GM23338 (cell line): ENCODE results near the gene MYO15B. TPM values are rescaled to one million over a fixed set of nuclear protein-coding genes. Genes with fewer than 3 reads are reported as not detected.

Experiments used
- ATAC-seq: fragments of 200-7000 bp; cut with Tn5 transposase; 3 replicates; pipeline ENCODE4 v1.9.1; 2020
- DNase-seq: peaks from one replicate; pipeline ENCODE4 v3.0.0-alpha.2; 2015; ENCODE audit warnings: low spot score
- H2AFZ ChIP-seq: fragments of 200-600 bp; sonication (generic); 2 replicates; pipeline ENCODE4 v1.8.0; 2016; ENCODE audit warnings: antibody characterized with exemption, mild to moderate bottlenecking, moderate library complexity
- H3F3A ChIP-seq: fragments of 200-600 bp; sonication (generic); replicated peaks from 2 replicates; pipeline ENCODE4 v1.8.0; 2017; ENCODE audit warnings: antibody characterized with exemption, mixed run types, low read depth
- H3K27ac ChIP-seq: fragments of 200-600 bp; sonication (generic); 2 replicates; pipeline ENCODE4 v1.6.1; 2016; ENCODE audit warnings: low read depth
- H3K27me3 ChIP-seq: fragments of 200-600 bp; sonication (generic); 2 replicates; pipeline ENCODE4 v1.8.0; 2016; ENCODE audit warnings: mild to moderate bottlenecking, mixed run types, moderate library complexity; ENCODE audit not compliant: insufficient read depth
- H3K36me3 ChIP-seq: fragments of 200-600 bp; sonication (generic); 2 replicates; pipeline ENCODE4 v1.8.0; 2016; ENCODE audit warnings: mild to moderate bottlenecking; ENCODE audit not compliant: insufficient read depth
- H3K4me1 ChIP-seq: fragments of 200-600 bp; sonication (generic); 2 replicates; pipeline ENCODE4 v1.8.0; 2016; ENCODE audit warnings: mild to moderate bottlenecking, moderate library complexity; ENCODE audit not compliant: insufficient read depth
- H3K4me2 ChIP-seq: fragments of 200-600 bp; sonication (generic); 2 replicates; pipeline ENCODE4 v1.7.1; 2017; ENCODE audit warnings: mixed run types
- H3K4me3 ChIP-seq: fragments of 200-600 bp; sonication (generic); 2 replicates; pipeline ENCODE4 v1.6.1; 2016; ENCODE audit warnings: mixed run types
- H3K79me2 ChIP-seq: fragments of 200-600 bp; sonication (generic); replicated peaks from 2 replicates; pipeline ENCODE4 v1.8.0; 2017; ENCODE audit warnings: mild to moderate bottlenecking; ENCODE audit not compliant: insufficient read depth
- H3K9me2 ChIP-seq: fragments of 200-600 bp; sonication (generic); 2 replicates; pipeline ENCODE4 v1.8.0; 2017; ENCODE audit not compliant: insufficient read depth
- H4K20me1 ChIP-seq: fragments of 200-600 bp; sonication (generic); replicated peaks from 2 replicates; pipeline ENCODE4 v1.8.0; 2017; ENCODE audit warnings: mild to moderate bottlenecking; ENCODE audit not compliant: insufficient read depth
- H3K27ac Mint-ChIP-seq: 2 replicates; pipeline ENCODE4 v1.8.0; 2020; ENCODE audit warnings: inconsistent platforms, mild to moderate bottlenecking, moderate library complexity, mixed read lengths
- H3K27me3 Mint-ChIP-seq: 3 replicates; pipeline ENCODE4 v1.8.0; 2022; ENCODE audit warnings: low read depth, mild to moderate bottlenecking, moderate library complexity, mixed read lengths, inconsistent platforms; ENCODE audit not compliant: insufficient read depth, poor library complexity
- H3K36me3 Mint-ChIP-seq: 3 replicates; pipeline ENCODE4 v1.8.0; 2021; ENCODE audit warnings: low read depth, mild to moderate bottlenecking, inconsistent platforms, moderate library complexity, mixed read lengths
- H3K4me1 Mint-ChIP-seq: 3 replicates; pipeline ENCODE4 v1.8.0; 2020; ENCODE audit warnings: mild to moderate bottlenecking, inconsistent platforms, mixed read lengths
- H3K4me3 Mint-ChIP-seq: 3 replicates; pipeline ENCODE4 v1.8.0; 2021; ENCODE audit warnings: moderate library complexity, mild to moderate bottlenecking, inconsistent platforms, mixed read lengths
- H3K9me3 Mint-ChIP-seq: 3 replicates; pipeline ENCODE4 v1.8.0; 2020; ENCODE audit warnings: moderate library complexity, mild to moderate bottlenecking, inconsistent platforms, mixed read lengths
- CREB1 ChIP-seq: fragments of 250-450 bp; sonication (Bioruptor Pico); IDR thresholded peaks from 2 replicates; pipeline ENCODE4 v1.5.0; 2020; ENCODE audit warnings: low read depth, mild to moderate bottlenecking, moderate library complexity
- CTCF ChIP-seq, 2 experiments: fragments of 200-600 bp in 1 of 2; sonication (generic) in 1 of 2; conservative IDR thresholded peaks; 2 replicates each; pipeline versions ENCODE4 v1.5.1 to v1.6.1; 2016 to 2017; ENCODE audit warnings: antibody characterized with exemption in 2 of 2, low read depth in 2 of 2, mild to moderate bottlenecking in 2 of 2, moderate library complexity in 1 of 2
- EZH2 ChIP-seq: fragments of 200-600 bp; sonication (generic); IDR thresholded peaks from one replicate; pipeline ENCODE4 v1.8.0; 2017; ENCODE audit warnings: antibody characterized with exemption, mild to moderate bottlenecking, low read depth; ENCODE audit not compliant: unreplicated experiment
- EZH2phosphoT487 ChIP-seq: fragments of 200-600 bp; sonication (generic); IDR thresholded peaks from one replicate; pipeline ENCODE4 v1.8.1; 2018; ENCODE audit warnings: antibody characterized with exemption; ENCODE audit not compliant: unreplicated experiment
- NANOG ChIP-seq: IDR thresholded peaks from 2 replicates; pipeline ENCODE4 v1.6.1; 2016; ENCODE audit warnings: antibody characterized with exemption, borderline replicate concordance
- POLR2AphosphoS5 ChIP-seq: IDR thresholded peaks from 2 replicates; pipeline ENCODE4 v1.6.1; 2016; ENCODE audit warnings: antibody characterized with exemption, low read depth
- ZNF331 ChIP-seq: fragments of 250-450 bp; sonication (Bioruptor Pico); IDR thresholded peaks from 2 replicates; pipeline ENCODE4 v1.5.0; 2020; ENCODE audit warnings: low read depth, mild to moderate bottlenecking, moderate library complexity
- polyA plus RNA-seq: library from polyadenylated mRNA; unstranded; fragments of >200 nt; fragmentation: Nextera tagmentation; extraction: Ambion mirVana; gene quantifications from 2 replicates; pipeline ENCODE4 v1.2.1, GENCODE V29; 2016
- total RNA-seq: library from RNA; depleted of rRNA; stranded (reverse); fragments of >200 nt; shearing (Covaris generic); gene quantifications from 2 replicates; pipeline ENCODE4 v1.2.3, GENCODE V29; 2014
- TF ChIP-seq, protein P1 (sequence below): fragments of 250-450 bp; sonication (Bioruptor Pico); IDR thresholded peaks from 2 replicates; pipeline ENCODE4 v1.5.0; 2020; ENCODE audit warnings: mild to moderate bottlenecking, moderate library complexity
- TF ChIP-seq, protein P2 (sequence below): IDR thresholded peaks from one replicate; pipeline ENCODE4 v1.6.1; 2018; ENCODE audit warnings: antibody characterized with exemption; ENCODE audit not compliant: unreplicated experiment

Gene MYO15B
- total and polyA plus RNA-seq, 2 experiments from 2014 or later = 6.6 to 12.4 TPM

GRCh38 chr17:75566834-75567233 lies 20.8 kb upstream of the MYO15B start (continued):
- TF ChIP-seq, protein P1, sequence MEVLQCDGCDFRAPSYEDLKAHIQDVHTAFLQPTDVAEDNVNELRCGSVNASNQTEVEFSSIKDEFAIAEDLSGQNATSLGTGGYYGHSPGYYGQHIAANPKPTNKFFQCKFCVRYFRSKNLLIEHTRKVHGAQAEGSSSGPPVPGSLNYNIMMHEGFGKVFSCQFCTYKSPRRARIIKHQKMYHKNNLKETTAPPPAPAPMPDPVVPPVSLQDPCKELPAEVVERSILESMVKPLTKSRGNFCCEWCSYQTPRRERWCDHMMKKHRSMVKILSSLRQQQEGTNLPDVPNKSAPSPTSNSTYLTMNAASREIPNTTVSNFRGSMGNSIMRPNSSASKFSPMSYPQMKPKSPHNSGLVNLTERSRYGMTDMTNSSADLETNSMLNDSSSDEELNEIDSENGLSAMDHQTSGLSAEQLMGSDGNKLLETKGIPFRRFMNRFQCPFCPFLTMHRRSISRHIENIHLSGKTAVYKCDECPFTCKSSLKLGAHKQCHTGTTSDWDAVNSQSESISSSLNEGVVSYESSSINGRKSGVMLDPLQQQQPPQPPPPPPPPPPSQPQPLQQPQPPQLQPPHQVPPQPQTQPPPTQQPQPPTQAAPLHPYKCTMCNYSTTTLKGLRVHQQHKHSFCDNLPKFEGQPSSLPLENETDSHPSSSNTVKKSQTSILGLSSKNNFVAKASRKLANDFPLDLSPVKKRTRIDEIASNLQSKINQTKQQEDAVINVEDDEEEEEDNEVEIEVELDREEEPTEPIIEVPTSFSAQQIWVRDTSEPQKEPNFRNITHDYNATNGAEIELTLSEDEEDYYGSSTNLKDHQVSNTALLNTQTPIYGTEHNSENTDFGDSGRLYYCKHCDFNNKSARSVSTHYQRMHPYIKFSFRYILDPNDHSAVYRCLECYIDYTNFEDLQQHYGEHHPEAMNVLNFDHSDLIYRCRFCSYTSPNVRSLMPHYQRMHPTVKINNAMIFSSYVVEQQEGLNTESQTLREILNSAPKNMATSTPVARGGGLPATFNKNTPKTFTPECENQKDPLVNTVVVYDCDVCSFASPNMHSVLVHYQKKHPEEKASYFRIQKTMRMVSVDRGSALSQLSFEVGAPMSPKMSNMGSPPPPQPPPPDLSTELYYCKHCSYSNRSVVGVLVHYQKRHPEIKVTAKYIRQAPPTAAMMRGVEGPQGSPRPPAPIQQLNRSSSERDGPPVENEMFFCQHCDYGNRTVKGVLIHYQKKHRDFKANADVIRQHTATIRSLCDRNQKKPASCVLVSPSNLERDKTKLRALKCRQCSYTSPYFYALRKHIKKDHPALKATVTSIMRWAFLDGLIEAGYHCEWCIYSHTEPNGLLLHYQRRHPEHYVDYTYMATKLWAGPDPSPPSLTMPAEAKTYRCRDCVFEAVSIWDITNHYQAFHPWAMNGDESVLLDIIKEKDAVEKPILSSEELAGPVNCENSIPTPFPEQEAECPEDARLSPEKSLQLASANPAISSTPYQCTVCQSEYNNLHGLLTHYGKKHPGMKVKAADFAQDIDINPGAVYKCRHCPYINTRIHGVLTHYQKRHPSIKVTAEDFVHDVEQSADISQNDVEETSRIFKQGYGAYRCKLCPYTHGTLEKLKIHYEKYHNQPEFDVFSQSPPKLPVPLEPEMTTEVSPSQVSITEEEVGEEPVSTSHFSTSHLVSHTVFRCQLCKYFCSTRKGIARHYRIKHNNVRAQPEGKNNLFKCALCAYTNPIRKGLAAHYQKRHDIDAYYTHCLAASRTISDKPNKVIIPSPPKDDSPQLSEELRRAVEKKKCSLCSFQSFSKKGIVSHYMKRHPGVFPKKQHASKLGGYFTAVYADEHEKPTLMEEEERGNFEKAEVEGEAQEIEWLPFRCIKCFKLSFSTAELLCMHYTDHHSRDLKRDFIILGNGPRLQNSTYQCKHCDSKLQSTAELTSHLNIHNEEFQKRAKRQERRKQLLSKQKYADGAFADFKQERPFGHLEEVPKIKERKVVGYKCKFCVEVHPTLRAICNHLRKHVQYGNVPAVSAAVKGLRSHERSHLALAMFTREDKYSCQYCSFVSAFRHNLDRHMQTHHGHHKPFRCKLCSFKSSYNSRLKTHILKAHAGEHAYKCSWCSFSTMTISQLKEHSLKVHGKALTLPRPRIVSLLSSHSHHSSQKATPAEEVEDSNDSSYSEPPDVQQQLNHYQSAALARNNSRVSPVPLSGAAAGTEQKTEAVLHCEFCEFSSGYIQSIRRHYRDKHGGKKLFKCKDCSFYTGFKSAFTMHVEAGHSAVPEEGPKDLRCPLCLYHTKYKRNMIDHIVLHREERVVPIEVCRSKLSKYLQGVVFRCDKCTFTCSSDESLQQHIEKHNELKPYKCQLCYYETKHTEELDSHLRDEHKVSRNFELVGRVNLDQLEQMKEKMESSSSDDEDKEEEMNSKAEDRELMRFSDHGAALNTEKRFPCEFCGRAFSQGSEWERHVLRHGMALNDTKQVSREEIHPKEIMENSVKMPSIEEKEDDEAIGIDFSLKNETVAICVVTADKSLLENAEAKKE (CRISPR knock-in tag) = no peak
- no peak for TF ChIP-seq CTCF (conservative IDR thresholded peaks at IDR 0.05; ENCODE audit: low read depth in 2 of 2)
- no peak for TF ChIP-seq POLR2AphosphoS5

- ATAC-seq = no peak
- Histone ChIP-seq H3K4me3 (no peak overlapping the region), H3K79me2 (no peaks in the 10 kb centered on the region), H3K9me2 (no peaks in the 10 kb centered on the region), H4K20me1 (no peaks in the 10 kb centered on the region), H2AFZ (no peak overlapping the region), H3F3A (no peaks in the 10 kb centered on the region), H3K36me3 (no peaks in the 10 kb centered on the region), H3K4me2 (no peak overlapping the region), H3K4me1 (no peaks in the 10 kb centered on the region), H3K27ac (no peak overlapping the region), H3K27me3 (no peaks in the 10 kb centered on the region)
- no peak overlapping the region for H3K27ac Mint-ChIP-seq
- H3K4me1 Mint-ChIP-seq = no peaks in the 10 kb centered on the region
- no peak for DNase-seq
- H3K27me3 Mint-ChIP-seq = peaks cover 3% of the 10 kb centered on the region
- H3K4me3 Mint-ChIP-seq = no peak overlapping the region
- H3K9me3 Mint-ChIP-seq = no peaks in the 10 kb centered on the region
- H3K36me3 Mint-ChIP-seq = peaks cover 3% of the 10 kb centered on the region; the same call in 1 of the 3 replicates
- TF ChIP-seq CREB1 (CRISPR knock-in tag) = no peak
- TF ChIP-seq POLR2AphosphoS5 = no peak
- TF ChIP-seq NANOG = no peak
- TF ChIP-seq, protein P2, sequence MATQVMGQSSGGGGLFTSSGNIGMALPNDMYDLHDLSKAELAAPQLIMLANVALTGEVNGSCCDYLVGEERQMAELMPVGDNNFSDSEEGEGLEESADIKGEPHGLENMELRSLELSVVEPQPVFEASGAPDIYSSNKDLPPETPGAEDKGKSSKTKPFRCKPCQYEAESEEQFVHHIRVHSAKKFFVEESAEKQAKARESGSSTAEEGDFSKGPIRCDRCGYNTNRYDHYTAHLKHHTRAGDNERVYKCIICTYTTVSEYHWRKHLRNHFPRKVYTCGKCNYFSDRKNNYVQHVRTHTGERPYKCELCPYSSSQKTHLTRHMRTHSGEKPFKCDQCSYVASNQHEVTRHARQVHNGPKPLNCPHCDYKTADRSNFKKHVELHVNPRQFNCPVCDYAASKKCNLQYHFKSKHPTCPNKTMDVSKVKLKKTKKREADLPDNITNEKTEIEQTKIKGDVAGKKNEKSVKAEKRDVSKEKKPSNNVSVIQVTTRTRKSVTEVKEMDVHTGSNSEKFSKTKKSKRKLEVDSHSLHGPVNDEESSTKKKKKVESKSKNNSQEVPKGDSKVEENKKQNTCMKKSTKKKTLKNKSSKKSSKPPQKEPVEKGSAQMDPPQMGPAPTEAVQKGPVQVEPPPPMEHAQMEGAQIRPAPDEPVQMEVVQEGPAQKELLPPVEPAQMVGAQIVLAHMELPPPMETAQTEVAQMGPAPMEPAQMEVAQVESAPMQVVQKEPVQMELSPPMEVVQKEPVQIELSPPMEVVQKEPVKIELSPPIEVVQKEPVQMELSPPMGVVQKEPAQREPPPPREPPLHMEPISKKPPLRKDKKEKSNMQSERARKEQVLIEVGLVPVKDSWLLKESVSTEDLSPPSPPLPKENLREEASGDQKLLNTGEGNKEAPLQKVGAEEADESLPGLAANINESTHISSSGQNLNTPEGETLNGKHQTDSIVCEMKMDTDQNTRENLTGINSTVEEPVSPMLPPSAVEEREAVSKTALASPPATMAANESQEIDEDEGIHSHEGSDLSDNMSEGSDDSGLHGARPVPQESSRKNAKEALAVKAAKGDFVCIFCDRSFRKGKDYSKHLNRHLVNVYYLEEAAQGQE = no peak
- TF ChIP-seq ZNF331 = no peak
- no peak for TF ChIP-seq EZH2
- no peak for TF ChIP-seq EZH2phosphoT487
- TF ChIP-seq CTCF (conservative IDR thresholded peaks at IDR 0.05; ENCODE audit: low read depth in 2 of 2) = no peak
Observed at GRCh38 chr17:75568412-75569255, 19.0 kb upstream of the MYO15B start.
